Loucy (cell line): ENCODE measurements around the gene TAS1R1.

Experiments
- H2AFZ ChIP-seq: fragments of 200-600 bp; sonication (generic); 2 replicates; pipeline ENCODE4 v1.6.0; 2016; ENCODE audit warnings: antibody characterized with exemption, mild to moderate bottlenecking, low read length, moderate library complexity
- H3F3A ChIP-seq: fragments of 200-600 bp; 2 replicates; pipeline ENCODE4 v1.6.0; 2016; ENCODE audit warnings: antibody characterized with exemption, low read depth, mild to moderate bottlenecking
- H3K27me3 ChIP-seq: fragments of 200-600 bp; sonication (generic); 2 replicates; pipeline ENCODE4 v1.6.1; 2014; ENCODE audit warnings: low read length, mild to moderate bottlenecking; ENCODE audit not compliant: insufficient read depth, poor library complexity, severe bottlenecking
- H3K36me3 ChIP-seq: fragments of 200-600 bp; sonication (generic); 2 replicates; pipeline ENCODE4 v1.6.1; 2016; ENCODE audit warnings: low read length; ENCODE audit not compliant: insufficient read depth
- H3K4me1 ChIP-seq: fragments of 200-600 bp; sonication (generic); 2 replicates; pipeline ENCODE4 v1.5.1; 2014; ENCODE audit warnings: low read length, mild to moderate bottlenecking; ENCODE audit not compliant: insufficient read depth, poor library complexity, severe bottlenecking
- H3K4me2 ChIP-seq: fragments of 200-600 bp; sonication (generic); 2 replicates; pipeline ENCODE4 v1.6.0; 2014; ENCODE audit warnings: antibody characterized with exemption, low read length, low read depth, mild to moderate bottlenecking; ENCODE audit not compliant: poor library complexity, severe bottlenecking
- H3K4me3 ChIP-seq: fragments of 200-600 bp; sonication (generic); 2 replicates; pipeline ENCODE4 v1.5.1; 2014; ENCODE audit warnings: low read length, mild to moderate bottlenecking, mixed read lengths; ENCODE audit not compliant: poor library complexity, severe bottlenecking
- H3K79me2 ChIP-seq: fragments of 200-600 bp; sonication (generic); 2 replicates; pipeline ENCODE4 v1.6.1; 2014; ENCODE audit warnings: low read length; ENCODE audit not compliant: insufficient read depth
- H3K9ac ChIP-seq: fragments of 200-600 bp; sonication (generic); 2 replicates; pipeline ENCODE4 v1.6.0; 2014; ENCODE audit warnings: mild to moderate bottlenecking, low read depth, low read length, moderate library complexity; ENCODE audit not compliant: poor library complexity, severe bottlenecking
- H3K9me2 ChIP-seq: fragments of 200-600 bp; sonication (generic); replicated peaks from 2 replicates; pipeline ENCODE4 v1.6.1; 2016; ENCODE audit warnings: low read depth, low read length, mixed read lengths
- H3K9me3 ChIP-seq: fragments of 200-600 bp; sonication (generic); 2 replicates; pipeline ENCODE4 v1.6.1; 2014; ENCODE audit warnings: mild to moderate bottlenecking, antibody characterized with exemption, low read length, low read depth; ENCODE audit not compliant: insufficient read depth
- H4K20me1 ChIP-seq: fragments of 200-600 bp; sonication (generic); 2 replicates; pipeline ENCODE4 v1.6.0; 2014; ENCODE audit warnings: antibody characterized with exemption, low read length, mild to moderate bottlenecking; ENCODE audit not compliant: insufficient read depth, poor library complexity, severe bottlenecking
- EZH2phosphoT487 ChIP-seq: fragments of 200-600 bp; IDR thresholded peaks from 2 replicates; pipeline ENCODE4 v1.6.1; 2018; ENCODE audit warnings: antibody characterized with exemption, mild to moderate bottlenecking, moderate library complexity, borderline replicate concordance
- TF ChIP-seq, protein P1 (sequence below): fragments of 200-600 bp; sonication (generic); conservative IDR thresholded peaks from 2 replicates; pipeline ENCODE4 v1.5.1; 2014; ENCODE audit warnings: mild to moderate bottlenecking, antibody characterized with exemption, low read length

TAS1R1 gene

GRCh38 chr1:6588128-6588892 lies 33.2 kb downstream of the TAS1R1 start:
- no peaks in the 10 kb centered on the region for H3K4me1 ChIP-seq
- H3K27me3 ChIP-seq: no peaks in the 10 kb centered on the region
- TF ChIP-seq, protein P1, sequence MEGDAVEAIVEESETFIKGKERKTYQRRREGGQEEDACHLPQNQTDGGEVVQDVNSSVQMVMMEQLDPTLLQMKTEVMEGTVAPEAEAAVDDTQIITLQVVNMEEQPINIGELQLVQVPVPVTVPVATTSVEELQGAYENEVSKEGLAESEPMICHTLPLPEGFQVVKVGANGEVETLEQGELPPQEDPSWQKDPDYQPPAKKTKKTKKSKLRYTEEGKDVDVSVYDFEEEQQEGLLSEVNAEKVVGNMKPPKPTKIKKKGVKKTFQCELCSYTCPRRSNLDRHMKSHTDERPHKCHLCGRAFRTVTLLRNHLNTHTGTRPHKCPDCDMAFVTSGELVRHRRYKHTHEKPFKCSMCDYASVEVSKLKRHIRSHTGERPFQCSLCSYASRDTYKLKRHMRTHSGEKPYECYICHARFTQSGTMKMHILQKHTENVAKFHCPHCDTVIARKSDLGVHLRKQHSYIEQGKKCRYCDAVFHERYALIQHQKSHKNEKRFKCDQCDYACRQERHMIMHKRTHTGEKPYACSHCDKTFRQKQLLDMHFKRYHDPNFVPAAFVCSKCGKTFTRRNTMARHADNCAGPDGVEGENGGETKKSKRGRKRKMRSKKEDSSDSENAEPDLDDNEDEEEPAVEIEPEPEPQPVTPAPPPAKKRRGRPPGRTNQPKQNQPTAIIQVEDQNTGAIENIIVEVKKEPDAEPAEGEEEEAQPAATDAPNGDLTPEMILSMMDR: no peak
- no peak for TF ChIP-seq EZH2phosphoT487
- H4K20me1 ChIP-seq: peaks cover 3% of the 10 kb centered on the region
- no peaks in the 10 kb centered on the region for H3K79me2 ChIP-seq
- no peaks in the 10 kb centered on the region for H3K9me2 ChIP-seq
- no peak overlapping the region for H3K4me3 ChIP-seq
- no peaks in the 10 kb centered on the region for H3F3A ChIP-seq
- no peak overlapping the region for H3K9ac ChIP-seq
- H3K9me3 ChIP-seq: no peaks in the 10 kb centered on the region
- peaks cover 30% of the 10 kb centered on the region; the same call in 1 of the 2 replicates for H3K36me3 ChIP-seq
- H3K4me2 ChIP-seq: no peak overlapping the region
- no peak overlapping the region for H2AFZ ChIP-seq

GRCh38 chr1:6588893-6589520 lies 33.9 kb downstream of the TAS1R1 start:
- Histone ChIP-seq H3K4me1 (no peaks in the 10 kb centered on the region), H3F3A (no peaks in the 10 kb centered on the region), H4K20me1 (peaks cover 3% of the 10 kb centered on the region), H2AFZ (no peak overlapping the region), H3K9me2 (no peaks in the 10 kb centered on the region), H3K36me3 (peaks cover 37% of the 10 kb centered on the region; the same call in 1 of the 2 replicates), H3K27me3 (no peaks in the 10 kb centered on the region), H3K9me3 (no peaks in the 10 kb centered on the region), H3K4me3 (no peak overlapping the region), H3K9ac (no peak overlapping the region), H3K79me2 (no peaks in the 10 kb centered on the region), H3K4me2 (no peak overlapping the region)
- TF ChIP-seq, protein P1: no peak
- TF ChIP-seq EZH2phosphoT487: no peak

- Histone ChIP-seq H4K20me1 (peaks cover 2% of the 10 kb centered on the region), H3K4me3 (no peak overlapping the region), H3K9me3 (no peaks in the 10 kb centered on the region), H3K4me2 (no peak overlapping the region), H2AFZ (no peak overlapping the region), H3K27me3 (no peaks in the 10 kb centered on the region), H3K9me2 (no peaks in the 10 kb centered on the region), H3K36me3 (peaks cover 47% of the 10 kb centered on the region; the same call in 1 of the 2 replicates), H3K4me1 (no peaks in the 10 kb centered on the region), H3F3A (no peaks in the 10 kb centered on the region), H3K79me2 (no peaks in the 10 kb centered on the region), H3K9ac (no peak overlapping the region)
- TF ChIP-seq, protein P1: no peak
- TF ChIP-seq EZH2phosphoT487: no peak
Measured at GRCh38 chr1:6590046-6590445, 34.9 kb downstream of the TAS1R1 start.
